Heart left ventricle (tissue), 16 donors: Measurements from ENCODE around the gene GPRIN2. TPM values are rescaled to one million over a fixed set of nuclear protein-coding genes. Genes with fewer than 3 reads are reported as not detected.
A peak's percentile ranks its signal among the peaks of the same experiment; 100 is the strongest.

Experiments
- ATAC-seq, 4 donors: fragments of 200-7000 bp; cut with Tn5 transposase; one replicate each; pipeline ENCODE4 v1.9.1; 2020 to 2022; ENCODE audit warnings: moderate library complexity in 4 of 4, mild to moderate bottlenecking in 3 of 4, moderate number of reproducible peaks in 1 of 4
- DNase-seq, 5 donors: peaks; one replicate each; pipeline ENCODE4 v3.0.0-alpha.2; 2020
- H3K27ac ChIP-seq, 12 donors: fragments of 200-600 bp; sonication (generic) in 4 of 12; one replicate each; pipeline versions ENCODE4 v1.5.0 to v1.8.0; 2016 to 2022; ENCODE audit warnings: mild to moderate bottlenecking in 2 of 12
- H3K27me3 ChIP-seq, 9 donors: fragments of 200-600 bp; sonication (generic) in 2 of 9; one replicate each; pipeline versions ENCODE4 v1.5.1 to v1.8.0; 2016 to 2022; ENCODE audit warnings: mild to moderate bottlenecking in 3 of 9
- H3K36me3 ChIP-seq, 9 donors: fragments of 200-600 bp; sonication (generic) in 2 of 9; one replicate each; pipeline versions ENCODE4 v1.5.0 to v1.8.0; 2018 to 2022; ENCODE audit warnings: mild to moderate bottlenecking in 2 of 9
- H3K4me1 ChIP-seq, 12 donors: fragments of 200-600 bp; sonication (generic) in 4 of 12; one replicate each; pipeline versions ENCODE4 v1.5.0 to v1.8.0; 2016 to 2022; ENCODE audit warnings: mild to moderate bottlenecking in 3 of 12
- H3K4me3 ChIP-seq, 12 donors: fragments of 200-600 bp; sonication (generic) in 4 of 12; one replicate each; pipeline versions ENCODE4 v1.5.0 to v1.8.0; 2017 to 2022; ENCODE audit warnings: mild to moderate bottlenecking in 9 of 12, moderate library complexity in 4 of 12
- H3K9me3 ChIP-seq, 12 donors: fragments of 200-600 bp; sonication (generic) in 4 of 12; one replicate each; pipeline versions ENCODE4 v1.5.0 to v1.8.0; 2016 to 2022; ENCODE audit warnings: mild to moderate bottlenecking in 1 of 12
- CTCF ChIP-seq, 12 donors: fragments of 200-600 bp; sonication (generic) in 4 of 12; IDR thresholded peaks; one replicate each; pipeline versions ENCODE4 v1.5.0 to v1.8.0; 2018 to 2022; ENCODE audit warnings: antibody characterized with exemption in 12 of 12, mild to moderate bottlenecking in 5 of 12
- POLR2A ChIP-seq, 2 donors: fragments of 450-650 bp; IDR thresholded peaks; one replicate each; pipeline ENCODE4 v1.6.1; 2017; ENCODE audit warnings: antibody characterized with exemption in 2 of 2, mild to moderate bottlenecking in 2 of 2, moderate library complexity in 2 of 2
- WGBS, 4 donors: extraction: QIAGEN DNeasy Blood & Tissue Kit in 2 of 4; methylation state at CpG; one replicate each; pipeline versions ENCODE4 v1.1.5 to v1.1.7; 2013 to 2018; 5-methylcytosine and 5-hydroxymethylcytosine counted together
- intact Hi-C, 10 donors: fragments of 100-400 bp; cut with DNase I; formaldehyde crosslinking; loops; one replicate each; pipeline versions ENCODE4 v1.11.1 to v1.14.2; 2022
- polyA plus RNA-seq, 2 donors: library from polyadenylated mRNA; stranded (reverse); fragments of 200-250 nt; gene quantifications; one replicate each; pipeline ENCODE4 v1.2.3, GENCODE V29; 2013
- total RNA-seq, 9 donors: library from RNA; depleted of rRNA in 2 of 9; stranded (reverse); fragments of >200 nt in 2 of 9; fragmentation: NEBNext Ultra II Directional in 3 of 9; extraction: Animal tissue kit (Norgen Biotek cat#: 25700) in 3 of 9; gene quantifications; one replicate each; pipeline versions ENCODE4 v1.1.0 to v1.2.4, GENCODE V29; 2016 to 2023
- donor health status: ischemic (EF 13 %, LVEDD 7.1; RV severe dilation, severe dysfunction).
- donor health status: healthy with polysubstance abuse.
- donor health status: DM: no; HTN: yes; CAD: no.
- donor health status: DM: no; HTN: no; CAD: no.
- donor health status: ischemic (EF 25% LVEDD 6.9; RV normal size, moderate dysfunction).
- donor health status: ischemic (EF 25% LVEDD 5.7; RV mildly dilated, moderate dysfunction).
- donor health status: healthy.
- donor health status: DM: yes; HTN: yes; CAD: no.
- donor health status: ischemic (EF 35%, LVEDD 5.7; RV mildly dilated, moderate dysfunction).
- donor health status: nonischemic (EF 11% LVEDD 7.7; RV severe dilation, severe dysfunction).
- donor health status: DM: yes; HTN: yes; CAD: no.
- donor health status: PGD.
- donor health status: ischemic (EF 29% LVEDD 5.4; RV normal size, mild dysfunction).
- donor health status: nonischemic (EF 23%, LVEDD 6.1; RV moderate dilation, normal function).

The GPRIN2 gene
- total and polyA plus RNA-seq, 11 donors = 0.50 TPM; not detected in 10

- no peaks in the 10 kb centered on the region for H3K9me3 ChIP-seq
- H3K4me3 ChIP-seq = no peak overlapping the region
- intact Hi-C loops = no loop called here
- WGBS, 4 donors = 91 to 93% (median 92%) methylated on average over 5 of the region's 5 CpGs
- H3K27me3 ChIP-seq = peaks cover 38 to 70% (median 53%) of the 10 kb centered on the region in 9 donors
- no peak for ATAC-seq
- TF ChIP-seq POLR2A (IDR thresholded peaks at IDR 0.05) (no peak), CTCF (IDR thresholded peaks at IDR 0.05) (no peak)
- H3K36me3 ChIP-seq = no peaks in the 10 kb centered on the region
- H3K27ac ChIP-seq = no peak overlapping the region
- DNase-seq = peak in 3 of 5 donors; percentile 13 to 29 (median 14)
- peaks cover 0 to 13% (median 3%) of the 10 kb centered on the region in 12 donors for H3K4me1 ChIP-seq
Measured at GRCh38 chr10:46559231-46559671, 2.8 kb upstream of the GPRIN2 start.

GRCh38 chr10:46558392-46559185, 2.1 kb upstream of the GPRIN2 start:
- WGBS, 4 donors = 79 to 82% (median 81%) methylated on average over 9 of the region's 9 CpGs

GRCh38 chr10:46558122-46558391, 1.6 kb upstream of the GPRIN2 start:
- H3K27ac ChIP-seq = no peak overlapping the region
- WGBS, 4 donors = 33 to 52% (median 41%) methylated on average over 1 of the region's 1 CpG
- intact Hi-C loops = no loop called here
- H3K4me3 ChIP-seq = no peak overlapping the region
- H3K27me3 ChIP-seq = peaks cover 38 to 82% (median 61%) of the 10 kb centered on the region in 9 donors
- H3K9me3 ChIP-seq = no peaks in the 10 kb centered on the region
- no peak for ATAC-seq
- H3K4me1 ChIP-seq = peaks cover 0 to 13% (median 3%) of the 10 kb centered on the region in 12 donors
- TF ChIP-seq CTCF (IDR thresholded peaks at IDR 0.05) (no peak), POLR2A (IDR thresholded peaks at IDR 0.05) (no peak)
- no peak for DNase-seq
- H3K36me3 ChIP-seq = no peaks in the 10 kb centered on the region

More at GRCh38 chr10:46558392-46559185, 2.1 kb upstream of the GPRIN2 start:
- intact Hi-C loops = no loop called here
- ATAC-seq (no peak), DNase-seq (peak in 4 of 5 donors; percentile 8 to 37 (median 18))
- Histone ChIP-seq H3K4me1 (peaks cover 0 to 13% (median 3%) of the 10 kb centered on the region in 12 donors), H3K4me3 (no peak overlapping the region), H3K27me3 (peaks cover 38 to 76% (median 55%) of the 10 kb centered on the region in 9 donors), H3K9me3 (no peaks in the 10 kb centered on the region), H3K36me3 (no peaks in the 10 kb centered on the region), H3K27ac (no peak overlapping the region)
- no peak for TF ChIP-seq POLR2A (IDR thresholded peaks at IDR 0.05)
- no peak for TF ChIP-seq CTCF (IDR thresholded peaks at IDR 0.05)

GRCh38 chr10:46557319-46558121, 1.1 kb upstream of the GPRIN2 start:
- H3K9me3 ChIP-seq = no peaks in the 10 kb centered on the region
- intact Hi-C loops = no loop called here
- peak overlapping the region in 1 of 12 donors; percentile 0 for H3K4me3 ChIP-seq
- peak; percentile 16 to 69 (median 25) for DNase-seq
- ATAC-seq = no peak
- WGBS, 4 donors = 82 to 86% (median 84%) methylated on average over 33 of the region's 33 CpGs
- no peak overlapping the region for H3K27ac ChIP-seq
- peaks cover 0 to 13% (median 3%) of the 10 kb centered on the region in 12 donors for H3K4me1 ChIP-seq
- no peaks in the 10 kb centered on the region for H3K36me3 ChIP-seq
- TF ChIP-seq POLR2A (IDR thresholded peaks at IDR 0.05) = no peak
- TF ChIP-seq CTCF (IDR thresholded peaks at IDR 0.05) = no peak
- peaks cover 38 to 86% (median 63%) of the 10 kb centered on the region in 9 donors for H3K27me3 ChIP-seq
